LoVo (cell line): ENCODE data around the gene TBX15.

Experiments
- DNase-seq: peaks from one replicate; pipeline ENCODE4 v3.0.0-alpha.2; 2016; ENCODE audit warnings: low spot score

TBX15 gene

DNA sequence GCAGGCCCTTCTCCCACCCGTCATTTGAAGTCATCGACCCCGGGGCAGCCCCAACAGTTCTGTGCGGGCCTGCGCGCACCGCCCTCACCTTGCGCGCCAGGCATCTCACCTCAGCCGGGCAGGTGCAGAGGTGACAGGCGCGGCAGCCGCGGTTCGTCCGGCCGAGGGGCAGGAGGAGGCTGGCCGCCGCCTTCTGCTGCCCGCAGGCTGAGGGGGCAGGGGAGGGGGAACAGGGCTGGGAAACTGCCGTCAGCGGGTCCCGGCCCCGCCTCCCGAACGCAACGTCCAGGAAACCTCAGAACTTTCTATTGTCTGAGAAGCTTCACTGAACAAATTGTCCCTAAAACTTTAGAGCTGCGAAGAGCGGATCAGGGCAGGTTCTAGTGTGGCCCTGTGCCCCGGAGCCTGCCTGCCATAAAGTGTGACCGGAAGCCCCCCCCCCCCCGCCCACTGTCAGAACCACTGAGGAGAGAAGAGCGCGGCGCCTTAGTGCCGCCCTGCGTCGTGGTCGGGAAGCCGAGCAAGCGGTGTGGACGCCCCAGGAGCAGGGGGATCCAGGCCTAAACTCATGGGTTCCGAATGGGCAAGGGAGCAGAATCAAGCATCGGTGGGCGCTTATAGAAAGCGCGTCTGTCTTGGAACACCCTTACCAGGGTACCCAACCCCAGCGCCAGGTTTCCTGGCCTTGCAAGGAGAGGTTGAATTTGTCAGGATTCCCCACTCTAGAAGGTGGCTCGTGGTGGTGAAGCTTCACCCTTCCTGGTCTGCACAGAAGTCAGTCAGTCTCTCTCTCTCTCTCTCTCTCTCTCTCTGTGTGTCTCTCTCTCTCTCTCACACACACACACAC, 13.3 kb upstream of the TBX15 start:
- DNase-seq = no peak

DNA sequence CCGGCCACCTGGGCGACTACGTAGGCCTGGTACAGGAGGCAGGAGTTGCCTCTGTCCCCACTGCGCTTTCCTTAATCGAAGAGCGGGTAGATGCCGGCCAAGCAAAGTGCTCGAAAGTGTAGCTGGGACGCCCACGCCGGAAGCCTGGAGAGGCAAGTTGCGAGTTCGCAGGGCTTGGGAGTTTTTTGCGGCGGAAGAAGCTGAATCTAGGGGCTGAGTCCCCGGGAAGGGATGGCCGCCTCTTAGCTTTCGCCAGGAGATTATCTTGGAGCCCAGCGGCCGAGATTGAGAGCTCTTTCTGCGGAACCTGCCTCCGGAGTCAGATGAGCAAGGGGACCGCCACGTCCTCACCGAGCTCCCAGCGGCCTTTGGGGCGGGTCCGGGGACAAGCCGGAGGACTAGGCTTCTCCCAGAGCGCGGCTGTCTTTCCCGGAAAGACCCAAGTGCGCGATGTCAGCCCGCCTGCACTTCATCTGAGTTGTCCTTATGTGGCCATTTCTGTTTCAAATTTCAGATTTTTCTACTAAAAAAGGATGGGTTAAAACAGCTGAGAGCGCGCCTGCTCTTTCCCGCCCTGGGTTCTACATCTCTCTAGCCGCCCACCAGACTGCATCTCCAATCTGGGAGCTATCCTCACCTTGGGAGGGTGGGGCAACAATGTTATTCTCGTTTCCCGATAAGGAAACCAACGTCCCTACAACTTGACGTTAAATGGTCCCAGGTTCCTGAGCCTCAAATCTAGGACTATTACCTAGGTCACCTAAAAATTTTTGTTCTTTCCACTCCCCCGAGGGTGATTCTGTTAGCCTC, 12.4 kb upstream of the TBX15 start:
- DNase-seq = no peak

DNA sequence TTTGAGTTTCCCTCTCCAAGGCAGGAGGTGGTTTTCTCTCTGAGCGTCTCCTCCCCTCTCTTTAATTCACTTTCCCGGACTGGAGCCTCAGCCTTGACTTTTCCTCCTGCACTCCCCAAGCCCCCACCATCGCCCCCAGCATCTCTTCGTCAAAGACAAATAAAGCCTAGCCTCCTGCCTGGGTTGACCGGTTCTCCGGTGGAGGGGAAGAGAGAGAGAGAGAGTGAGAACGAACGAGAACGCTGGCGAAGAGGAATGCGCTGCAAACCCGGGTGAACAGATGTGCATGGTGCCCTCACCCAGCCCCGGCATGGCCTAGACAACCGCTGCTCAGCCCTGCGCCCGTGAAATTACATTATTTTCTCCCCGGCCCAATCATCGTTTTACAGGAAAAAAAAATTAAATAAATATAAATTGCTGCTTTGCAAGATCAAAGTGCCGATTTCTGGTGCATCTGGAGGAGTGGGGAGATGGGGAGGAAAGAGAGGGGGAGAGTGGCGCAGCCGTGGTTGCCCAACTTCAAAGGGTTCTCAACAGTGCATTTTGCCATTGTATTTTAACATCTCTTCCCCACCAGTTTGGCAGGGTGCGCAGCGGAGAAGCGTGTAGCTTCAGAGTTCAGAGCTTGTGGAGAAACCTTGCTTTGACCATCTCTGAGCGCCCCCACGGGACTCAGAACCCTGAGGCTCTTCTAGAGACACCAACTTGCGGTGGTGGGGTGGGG, 11.4 kb upstream of the TBX15 start:
- DNase-seq = no peak

DNA sequence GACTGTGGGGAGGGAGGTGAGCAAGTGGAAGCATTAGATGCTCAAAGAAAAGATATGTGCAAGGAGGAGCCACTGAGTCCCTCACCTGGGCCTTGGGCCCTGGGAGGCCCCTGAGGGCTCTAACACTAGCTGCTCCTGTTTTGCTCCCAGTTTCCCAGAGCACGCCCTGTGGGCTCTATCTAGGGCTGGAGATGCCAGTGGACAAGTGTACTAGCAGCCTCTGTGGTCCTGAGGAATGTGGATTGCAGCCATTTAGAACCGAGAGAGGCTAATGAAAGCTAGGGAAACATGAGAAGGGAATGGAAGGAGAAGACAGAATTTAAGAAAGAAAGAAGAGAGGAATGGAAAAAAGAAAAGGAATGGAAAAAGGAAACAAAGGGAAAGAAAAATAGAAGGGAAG, 10.0 kb upstream of the TBX15 start:
- DNase-seq = no peak

DNA sequence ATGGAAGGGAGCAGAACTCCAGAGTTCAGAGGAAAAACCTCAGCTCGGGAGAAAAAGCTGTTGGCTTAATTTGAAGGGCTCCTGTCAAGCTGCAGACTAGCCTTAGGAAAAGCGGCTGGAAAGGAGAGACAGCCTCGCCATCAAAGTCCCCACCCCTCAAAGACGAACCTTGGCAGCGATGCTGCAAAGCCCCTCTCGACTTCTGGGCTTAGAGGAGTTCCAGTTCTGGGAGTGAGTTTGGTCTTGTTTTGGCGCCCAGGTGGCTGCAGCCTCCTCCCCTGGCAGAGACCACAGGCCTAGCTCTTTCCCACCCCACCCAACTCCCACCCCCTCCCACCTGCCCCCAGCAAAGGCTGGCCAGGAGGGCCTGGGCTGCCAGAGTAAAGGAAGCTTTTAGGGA, 9.1 kb upstream of the TBX15 start:
- no peak for DNase-seq

DNA sequence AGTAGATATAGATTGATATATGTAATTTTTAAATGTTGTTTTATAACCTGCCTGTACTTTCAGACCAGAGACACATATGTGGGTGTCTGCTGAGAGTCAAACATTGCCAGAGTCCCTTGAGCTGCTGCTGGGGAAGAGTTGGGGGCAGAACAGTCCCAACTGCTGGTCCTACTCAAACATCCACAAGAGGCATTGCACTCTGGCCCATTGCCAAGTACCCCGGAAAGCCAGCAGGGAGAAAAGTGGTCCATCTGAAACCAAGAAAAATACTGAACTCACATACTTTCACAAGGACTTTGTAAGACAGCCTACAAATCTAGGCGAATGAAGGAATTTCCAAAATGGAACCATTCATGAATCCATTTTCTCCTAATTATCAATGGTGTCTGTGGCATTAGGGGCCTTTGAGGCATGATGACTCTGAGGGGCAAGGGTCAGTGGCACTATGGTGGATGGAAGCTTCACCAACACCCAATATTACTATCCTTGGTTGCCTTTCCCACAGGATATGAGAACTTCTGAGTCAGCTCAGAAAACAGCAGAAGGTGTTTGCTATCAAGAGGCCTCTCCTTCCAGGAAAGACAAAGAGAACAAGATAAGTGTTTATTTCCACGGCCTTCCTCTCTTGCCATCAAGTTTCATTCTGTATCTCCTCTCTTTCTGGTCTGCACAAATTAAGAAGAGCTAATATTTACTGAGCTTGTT, 7.3 kb upstream of the TBX15 start:
- DNase-seq = no peak

DNA sequence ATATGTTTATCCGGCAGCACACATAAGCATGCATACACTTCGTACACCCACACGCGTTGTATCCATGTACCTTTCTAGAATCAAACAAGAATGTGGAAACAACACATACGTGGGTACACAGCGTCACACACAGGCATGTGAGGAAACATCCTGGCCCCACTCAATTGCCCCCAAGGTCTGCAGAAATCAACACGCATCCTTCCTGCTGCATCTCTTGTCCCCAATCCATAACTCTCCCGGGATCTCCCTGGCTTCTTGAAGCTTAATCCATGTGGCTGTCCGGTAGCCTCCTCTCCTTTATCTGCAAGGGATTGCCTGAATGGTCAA, 5.5 kb upstream of the TBX15 start:
- no peak for DNase-seq

DNA sequence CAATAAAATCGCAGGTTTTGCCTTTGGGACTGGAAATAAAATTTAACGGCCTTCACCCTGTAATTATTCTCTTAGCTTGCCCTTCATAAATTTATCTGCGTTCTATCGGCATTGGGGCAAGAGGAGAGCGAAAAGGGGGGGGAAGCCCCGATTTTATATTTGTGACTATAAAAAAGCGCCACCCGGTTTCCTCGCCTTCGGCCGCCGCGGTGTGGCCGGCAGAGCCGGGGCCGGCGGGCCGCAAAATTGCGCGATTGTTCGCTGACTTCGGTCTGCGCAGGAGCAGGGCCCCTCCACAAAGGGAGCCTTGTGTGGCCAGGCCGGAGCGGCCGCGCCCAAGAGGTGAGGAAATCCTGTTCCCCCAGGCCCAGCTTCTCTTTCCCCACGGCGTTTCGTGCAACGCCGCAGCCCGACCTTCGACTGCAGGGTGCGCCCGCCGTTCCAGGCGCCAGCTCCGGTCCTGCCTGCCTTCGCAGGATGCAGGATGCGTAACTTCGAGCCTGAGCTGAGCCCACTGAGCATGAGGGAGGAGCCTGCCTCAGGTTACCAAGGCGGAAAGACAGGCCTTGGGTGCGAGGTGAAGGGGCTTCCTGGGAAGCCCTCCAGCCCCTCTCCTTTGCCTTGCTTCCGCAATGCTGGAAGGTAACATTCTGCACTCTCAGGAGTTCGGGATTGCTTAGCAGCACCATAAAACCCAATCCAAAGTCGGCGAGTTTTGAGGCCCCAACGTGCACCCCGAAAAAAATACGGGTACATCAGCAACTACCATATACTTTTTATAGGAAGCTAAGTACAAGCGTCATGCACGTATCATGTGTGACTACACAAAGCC, 4.9 kb upstream of the TBX15 start:
- no peak for DNase-seq

DNA sequence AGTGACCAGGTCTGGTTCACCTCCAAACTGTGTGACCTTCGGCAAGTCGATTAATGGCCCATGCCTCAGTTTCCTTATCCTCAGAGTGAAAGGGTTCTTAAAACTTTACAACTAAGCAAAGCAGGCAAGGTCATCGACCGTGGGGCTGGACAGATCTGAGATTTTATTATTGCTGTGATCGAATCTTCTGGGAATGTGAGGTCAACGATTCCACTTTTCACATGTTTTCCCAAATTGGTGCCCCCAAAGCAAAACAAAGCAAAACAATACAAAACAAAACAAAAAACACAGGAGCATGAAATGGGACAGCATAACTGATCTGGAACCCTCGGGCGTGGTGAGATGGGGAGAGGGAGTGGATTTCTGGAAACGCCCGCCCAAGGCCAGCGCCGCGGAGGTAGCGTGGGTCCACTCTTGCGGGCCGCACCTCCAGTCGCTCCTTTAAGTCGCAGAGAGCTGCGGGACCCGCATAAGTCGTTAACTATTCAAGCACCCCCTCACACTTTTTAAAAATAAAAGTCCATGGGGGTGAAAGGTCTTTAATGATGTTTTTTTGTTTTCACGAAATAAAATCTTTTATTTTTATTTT, 4.2 kb upstream of the TBX15 start:
- DNase-seq = no peak

DNA sequence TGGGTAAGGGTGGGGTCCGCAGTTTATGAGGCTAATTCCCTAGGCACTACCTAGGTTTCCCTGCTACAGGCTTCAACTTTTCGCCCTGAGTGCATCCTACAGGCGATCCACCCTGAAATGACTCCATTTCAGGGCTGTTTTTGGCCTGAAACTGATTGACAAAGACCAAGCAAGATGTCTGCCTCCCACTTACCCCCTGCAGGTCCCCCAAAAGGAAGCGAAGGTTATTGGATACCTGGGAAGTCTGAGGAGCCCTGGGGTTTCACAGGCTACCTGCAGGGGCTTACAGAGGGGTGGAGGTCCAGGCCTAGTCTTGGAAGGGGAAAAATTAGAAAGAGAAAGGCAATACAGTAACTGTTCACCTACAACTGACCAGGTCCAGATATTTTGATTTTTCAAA, 3.3 kb upstream of the TBX15 start:
- no peak for DNase-seq

DNA sequence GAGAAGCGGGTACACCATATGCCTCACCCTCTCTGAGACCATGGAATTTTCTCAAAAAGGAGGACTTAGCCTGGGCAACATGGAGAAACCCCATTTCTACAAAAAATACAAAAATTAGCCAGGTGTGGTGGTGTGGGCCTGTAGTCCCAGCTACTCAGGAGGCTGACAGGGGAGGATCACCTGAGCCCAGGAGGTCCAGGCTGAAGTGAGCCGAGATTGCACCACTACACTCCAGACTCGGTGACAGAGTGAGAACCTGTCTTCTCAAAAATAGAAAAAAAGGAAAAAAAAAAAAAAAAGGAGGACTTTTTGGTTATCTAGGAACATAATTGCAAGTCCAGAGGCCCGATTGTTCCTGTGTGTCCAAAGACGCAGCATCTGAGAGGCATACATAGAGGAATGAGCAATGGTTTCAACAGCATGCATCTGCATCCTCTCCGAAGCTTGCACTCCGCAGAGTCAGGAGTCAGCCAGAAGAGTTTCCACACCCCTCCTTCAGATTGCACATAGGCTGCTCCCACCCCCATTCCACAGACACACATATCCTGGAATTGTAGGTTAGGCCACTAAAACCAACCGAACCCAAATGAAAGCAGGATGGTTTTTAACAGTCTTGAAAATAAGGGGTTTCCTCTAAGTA, 2.5 kb upstream of the TBX15 start:
- no peak for DNase-seq

DNA sequence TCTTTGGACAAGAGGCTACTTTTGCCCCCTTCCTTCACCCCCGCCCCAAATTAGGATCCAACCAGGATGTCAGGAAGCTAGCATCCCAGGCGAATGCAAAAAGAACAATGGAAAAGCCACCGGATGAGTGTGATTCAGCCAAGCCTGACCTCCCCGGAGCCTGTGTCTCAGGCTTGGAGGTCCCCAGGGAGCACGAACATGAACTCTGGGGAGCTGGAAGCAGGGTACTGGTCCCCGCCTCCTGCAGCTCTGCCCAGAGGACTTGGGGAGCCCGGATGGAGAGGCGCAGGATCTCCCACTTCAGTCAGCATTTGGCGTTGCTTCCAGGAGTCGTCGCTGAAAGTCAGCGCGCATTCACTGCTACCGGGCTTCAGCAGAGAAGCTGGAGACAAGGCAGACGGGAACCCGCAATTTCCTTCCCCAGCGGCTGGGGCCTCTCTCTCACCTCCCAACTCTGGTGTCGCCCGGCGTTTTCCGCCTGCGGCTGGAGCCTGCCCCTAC, 1.8 kb upstream of the TBX15 start:
- no peak for DNase-seq

DNA sequence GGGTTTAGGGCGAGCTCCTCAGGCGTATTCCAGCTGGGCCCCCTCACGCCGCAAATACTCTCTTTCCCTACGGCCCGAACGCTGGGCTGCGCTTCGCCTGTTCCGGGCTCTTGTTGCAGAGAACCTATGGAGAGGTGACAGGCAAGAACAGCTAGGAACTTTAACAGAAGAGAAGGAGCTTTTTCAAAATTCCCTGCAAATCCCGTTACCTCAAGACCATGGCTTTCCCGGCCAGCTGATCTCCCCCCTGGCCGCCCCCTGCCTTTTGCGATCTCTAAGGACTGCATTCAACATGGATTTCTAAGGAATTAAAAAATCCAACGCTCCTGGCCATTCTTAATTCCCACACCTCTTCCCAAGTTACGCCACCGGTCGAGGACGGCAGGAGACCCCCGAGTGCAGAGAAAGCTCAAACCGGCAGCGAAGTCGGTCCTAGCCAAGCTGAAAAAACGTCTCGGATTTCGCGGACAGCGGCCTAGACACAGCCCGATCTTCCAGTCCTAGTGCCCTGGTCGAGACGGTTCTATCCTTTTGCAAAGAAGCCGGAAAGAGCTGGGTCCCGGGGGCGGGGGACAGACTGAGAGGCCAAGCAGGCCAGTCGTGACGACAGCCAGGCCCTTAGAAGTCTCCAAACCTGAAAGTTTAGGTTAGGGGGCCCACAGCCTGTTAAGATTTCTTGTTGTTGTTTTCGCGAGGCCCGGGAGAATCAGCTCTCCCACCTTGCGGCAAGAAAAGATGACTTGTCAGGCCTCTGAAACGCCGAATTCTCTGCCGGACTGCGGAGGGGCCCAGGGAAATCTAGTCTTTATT, 1.1 kb upstream of the TBX15 start:
- no peak for DNase-seq

DNA sequence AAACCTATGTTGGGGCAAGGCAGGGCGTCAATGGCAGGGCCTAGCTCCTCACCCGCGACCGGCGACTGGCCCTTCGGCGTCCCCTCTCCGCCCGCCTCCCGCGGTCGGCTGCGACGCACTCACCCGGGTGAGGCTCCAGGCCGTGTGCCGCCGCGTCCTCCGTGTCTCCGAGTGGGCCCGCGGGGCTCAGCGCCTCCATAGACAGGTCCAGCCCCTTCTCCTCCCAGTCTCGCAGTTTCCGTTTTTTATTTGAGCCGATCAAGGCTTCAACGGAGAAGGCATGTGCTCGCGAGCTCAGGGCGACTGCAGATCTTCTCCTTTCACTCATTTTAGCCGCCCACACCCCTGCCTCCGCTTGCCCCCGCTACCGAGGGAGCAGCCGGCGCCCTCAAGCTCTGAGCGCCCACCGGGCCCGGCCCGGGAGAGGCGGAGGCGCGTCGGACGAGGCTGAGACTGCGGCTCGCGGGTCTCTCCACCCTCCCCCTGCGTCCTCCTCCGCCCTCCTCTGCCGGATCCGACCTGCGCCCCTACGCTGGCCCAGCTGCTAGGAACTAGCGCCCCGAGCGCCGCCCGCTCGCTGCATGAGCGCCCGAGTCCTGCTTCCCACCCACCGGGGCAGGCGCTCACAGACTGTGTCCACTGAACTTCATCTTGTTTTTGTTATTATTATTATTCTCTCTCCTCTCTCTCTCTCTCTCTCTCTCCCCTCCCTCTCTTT, 516 bp downstream of the TBX15 start:
- no peak for DNase-seq

DNA sequence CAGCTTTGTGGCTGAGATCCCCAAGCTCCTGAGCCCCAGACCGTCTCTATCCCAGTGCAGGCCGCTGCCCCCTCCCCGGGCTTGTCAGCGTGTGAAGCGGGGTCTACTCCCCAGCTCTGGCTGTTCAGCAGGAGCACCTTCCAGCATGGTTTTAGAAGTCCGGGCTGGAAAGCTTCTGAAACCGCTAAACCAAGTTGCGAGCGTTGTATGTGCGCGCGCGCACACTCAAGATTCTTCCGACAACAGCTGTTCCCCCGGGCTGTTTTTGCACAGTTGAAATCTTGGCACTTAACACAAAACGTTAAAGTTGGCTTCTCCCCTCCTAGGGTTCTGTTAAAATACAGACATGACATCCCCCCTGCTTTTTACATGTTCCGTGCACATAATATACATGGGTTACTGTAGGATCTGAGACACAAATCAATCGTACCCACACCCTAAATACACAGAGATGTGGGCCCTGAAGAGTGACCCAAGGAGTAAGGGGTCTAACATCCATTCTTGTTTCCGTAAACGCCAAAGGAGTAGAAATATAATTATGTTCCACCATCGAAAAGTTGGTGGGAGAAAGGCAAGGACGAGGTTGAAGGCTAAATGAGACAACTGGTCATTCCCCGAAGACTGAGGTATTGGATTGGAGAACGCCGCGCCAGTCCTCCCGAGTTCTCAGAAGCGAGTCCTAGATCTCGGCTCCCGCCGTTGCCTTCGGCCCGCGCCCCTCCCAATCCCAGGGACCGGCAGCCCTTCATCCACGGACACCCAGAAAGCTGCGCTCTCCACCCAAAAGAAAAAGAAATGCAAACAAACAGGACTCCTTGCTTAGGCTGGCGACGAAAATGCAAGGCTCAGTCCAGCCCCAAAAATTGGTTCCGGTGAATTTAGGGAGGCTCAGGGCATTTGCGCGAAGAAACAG, 1.3 kb downstream of the TBX15 start:
- DNase-seq = no peak

DNA sequence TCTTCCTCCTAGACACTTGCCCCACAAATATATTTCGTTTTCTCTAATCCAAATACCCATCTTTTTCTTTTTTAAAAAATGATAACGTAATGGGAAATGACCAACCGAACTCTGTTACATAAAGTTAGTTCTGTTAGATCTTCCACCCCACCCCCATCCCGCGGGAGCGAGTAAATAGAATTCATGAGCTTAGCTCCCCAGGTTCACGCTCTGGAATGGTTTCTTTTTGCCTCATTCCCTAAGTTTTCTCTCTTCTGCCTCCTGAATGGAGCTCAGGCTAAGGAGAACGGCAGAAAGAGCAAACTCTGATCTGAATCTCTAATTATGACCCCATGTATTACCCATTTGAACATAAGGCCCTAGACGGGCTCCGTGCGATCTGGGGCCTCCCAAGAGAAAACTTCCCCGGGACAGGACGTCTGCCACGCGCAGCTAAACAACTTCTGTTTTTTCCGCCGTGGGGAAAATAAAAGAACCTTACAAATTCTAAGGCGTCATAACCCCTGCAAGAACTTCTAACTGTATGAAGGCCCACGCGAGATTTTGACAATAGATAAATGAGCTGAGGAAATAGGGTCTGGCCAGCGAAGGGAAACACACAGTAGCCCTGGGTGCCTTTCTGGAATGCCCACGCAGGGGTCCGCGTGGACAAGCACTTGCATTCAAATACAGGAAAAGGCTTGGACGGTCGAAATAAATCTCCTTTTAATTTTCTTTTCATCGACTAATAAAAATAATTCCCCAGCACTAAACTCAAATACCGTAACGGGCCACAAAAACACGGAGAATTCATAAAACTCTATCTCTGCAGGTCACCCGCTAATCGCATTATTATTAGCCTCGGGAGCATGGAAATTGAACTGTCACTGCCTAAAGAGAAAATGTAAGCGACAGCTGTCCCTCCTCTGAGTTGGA, 2.2 kb downstream of the TBX15 start:
- no peak for DNase-seq
